HG02884 (cell line): ENCODE results near the gene ANKRD13B.
"Not testable (repeated sequence)": the region's sequence is repeated elsewhere in the genome, so short reads cannot be mapped to it uniquely, and the experiment has no call there.

Source experiments
- ATAC-seq: cut with Tn5 transposase; IDR thresholded peaks from one replicate; pipeline ENCODE4 v1.9.1; 2021; ENCODE audit warnings: mild to moderate bottlenecking, moderate library complexity; ENCODE audit not compliant: unreplicated experiment

ANKRD13B gene

DNA sequence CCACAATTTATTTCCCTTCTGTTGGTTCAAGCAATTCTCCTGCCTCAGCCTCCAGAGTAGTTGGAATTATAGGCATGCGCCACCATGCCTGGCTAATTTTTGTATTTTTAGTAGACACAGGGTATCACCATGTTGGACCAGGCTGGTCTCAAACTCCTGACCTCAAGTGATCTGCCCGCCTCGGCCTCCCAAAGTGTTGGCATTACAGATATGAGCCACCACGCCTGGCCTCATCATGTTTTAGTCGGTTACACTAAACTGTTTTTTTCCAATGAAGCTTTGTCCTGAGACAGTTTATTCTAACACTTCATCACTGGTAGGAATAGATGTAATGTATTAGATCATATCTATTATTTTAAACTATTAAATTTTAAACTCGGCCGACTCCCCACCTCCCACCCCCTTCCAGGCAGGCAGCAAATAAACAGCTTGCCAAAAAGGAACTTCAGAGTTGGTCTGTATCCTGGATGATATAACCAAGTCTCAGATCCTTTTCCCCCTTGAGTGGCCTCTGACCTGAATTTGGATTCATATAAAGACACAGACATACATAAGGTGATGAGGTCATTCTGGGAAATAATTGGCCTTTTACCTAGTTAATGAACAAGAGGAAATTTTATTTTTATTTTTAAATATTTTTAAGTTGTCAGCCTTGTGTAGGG is 48.2 kb downstream of the ANKRD13B start:
- ATAC-seq: no peak

DNA sequence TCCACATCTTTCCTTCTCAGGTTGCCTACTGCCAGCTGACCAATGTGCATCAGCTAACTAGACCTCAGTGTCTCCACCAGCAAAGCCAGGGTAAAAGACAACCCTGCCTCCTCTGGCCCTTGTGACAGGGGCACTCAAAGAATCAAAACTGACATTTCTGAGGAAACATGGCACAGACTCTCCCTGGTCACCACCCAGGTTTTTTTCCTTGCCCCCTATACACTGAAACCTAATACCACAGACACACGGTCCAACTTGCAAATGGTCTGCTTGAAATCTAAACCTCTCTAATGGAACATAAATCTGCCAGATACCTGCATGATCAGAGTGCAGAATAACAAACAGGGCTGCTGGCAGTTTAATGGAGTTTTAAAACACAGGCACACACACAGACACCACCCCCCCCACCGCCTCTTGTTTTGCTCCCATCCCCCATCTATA is 49.3 kb downstream of the ANKRD13B start:
- no peak for ATAC-seq

- no peak for ATAC-seq
Measured at GRCh38 chr17:29643817-29644160, 50.9 kb downstream of the ANKRD13B start.

- ATAC-seq: no peak
Measured at GRCh38 chr17:29645515-29646051, 52.7 kb downstream of the ANKRD13B start.

DNA sequence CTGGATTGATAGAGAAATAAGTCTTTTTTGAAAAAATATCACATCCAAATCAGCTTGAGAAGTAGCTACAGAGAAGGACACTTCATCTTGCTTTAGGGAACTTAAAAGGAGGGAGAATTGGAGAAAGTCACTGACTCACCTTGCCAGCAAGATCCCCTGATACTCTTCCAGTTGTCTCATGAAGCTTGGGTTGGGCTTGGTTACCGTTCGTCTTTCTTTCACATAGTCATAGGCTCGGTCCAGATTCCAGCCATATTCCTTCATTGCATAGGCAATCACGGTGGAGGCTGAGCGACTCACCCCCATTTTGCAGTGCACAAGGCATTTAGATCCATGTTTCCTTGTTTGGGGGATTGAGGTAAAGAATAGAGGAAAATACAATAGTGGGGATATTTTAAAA is 55.1 kb downstream of the ANKRD13B start:
- no peak for ATAC-seq

- ATAC-seq: no peak
Measured at GRCh38 chr17:29649359-29649758, 56.4 kb downstream of the ANKRD13B start.

- no peak for ATAC-seq
Measured at GRCh38 chr17:29650396-29650795, 57.5 kb downstream of the ANKRD13B start.

- not testable (repeated sequence) for ATAC-seq
Measured at GRCh38 chr17:29651913-29652312, 59.0 kb downstream of the ANKRD13B start.

GRCh38 chr17:29652976-29653375 is 60.0 kb downstream of the ANKRD13B start:
- no peak for ATAC-seq

- ATAC-seq: no peak
Measured at GRCh38 chr17:29653995-29654714, 61.2 kb downstream of the ANKRD13B start.

DNA sequence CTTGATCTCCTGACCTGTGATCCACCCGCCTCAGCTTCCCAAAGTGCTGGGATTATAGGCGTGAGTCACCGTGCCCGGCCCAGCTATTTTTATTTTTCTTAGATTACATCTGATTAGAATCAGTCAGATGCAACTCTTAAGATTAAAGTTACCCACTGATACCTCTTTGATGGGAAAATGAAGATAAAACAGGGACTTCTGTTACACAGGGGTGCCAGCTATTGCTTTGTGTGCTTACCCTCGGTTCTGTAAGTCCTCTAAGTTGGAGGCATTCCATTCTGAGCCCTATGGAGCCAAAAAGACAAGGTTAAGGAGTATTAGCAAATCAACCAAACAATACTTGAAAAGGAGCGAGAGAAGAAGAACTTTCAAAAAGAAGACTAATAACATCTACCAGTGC is 62.4 kb downstream of the ANKRD13B start:
- no peak for ATAC-seq

DNA sequence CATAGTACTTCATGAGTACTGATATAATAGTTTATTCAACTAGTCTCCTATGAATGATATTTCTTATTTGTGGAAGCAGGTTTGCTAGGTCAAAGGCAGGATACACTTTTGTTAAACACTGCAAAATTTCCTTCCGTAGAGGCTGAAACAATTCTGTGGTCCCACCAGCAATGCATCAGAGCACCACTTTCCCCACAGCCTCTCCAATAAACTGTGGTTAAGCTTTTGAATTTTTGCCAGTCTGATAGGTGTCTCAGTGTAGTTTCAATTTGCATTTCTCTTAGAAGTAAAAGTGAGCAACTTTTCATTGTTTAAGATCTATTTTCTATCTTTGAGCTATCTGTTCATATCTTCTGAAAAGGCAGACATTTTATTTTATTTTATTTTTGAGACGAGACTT is 66.2 kb downstream of the ANKRD13B start:
- ATAC-seq: no peak

DNA sequence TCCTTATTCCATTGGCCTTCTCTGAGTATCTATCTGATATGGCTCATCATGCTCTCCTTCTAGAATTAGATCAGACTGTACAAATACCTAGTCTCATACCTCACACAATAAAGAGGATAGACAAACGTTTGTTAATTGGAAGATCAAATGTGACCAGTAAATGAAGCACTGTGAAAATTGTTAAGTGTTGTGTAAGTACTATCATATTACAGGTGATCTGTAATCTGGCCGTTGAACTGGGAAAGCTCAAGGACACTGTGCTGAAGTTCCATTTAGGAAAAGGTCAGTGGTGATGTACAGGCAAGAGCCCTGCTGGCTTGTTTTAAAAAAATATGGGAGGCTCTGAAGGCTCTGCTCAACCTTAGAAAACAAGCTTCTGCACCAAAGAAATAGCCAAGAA is 68.3 kb downstream of the ANKRD13B start:
- ATAC-seq: no peak

GRCh38 chr17:29663155-29663554 is 70.2 kb downstream of the ANKRD13B start:
- no peak for ATAC-seq
